GM12891 (cell line): ENCODE results near the gene SAMD10.

Experiments
- PAX5 ChIP-seq: IDR thresholded peaks from 2 replicates; pipeline ENCODE4 v1.6.1; 2011; ENCODE audit warnings: low read length, moderate library complexity, mild to moderate bottlenecking; ENCODE audit not compliant: insufficient read depth, severe bottlenecking
- POLR2A ChIP-seq: IDR thresholded peaks from 2 replicates; pipeline ENCODE4 v1.6.1; 2011; ENCODE audit warnings: low read depth, low read length, control low read depth
- POLR2AphosphoS5 ChIP-seq: IDR thresholded peaks from 2 replicates; pipeline ENCODE4 v1.6.1; 2011; ENCODE audit warnings: low read depth, low read length, control low read depth
- POU2F2 ChIP-seq: IDR thresholded peaks from 2 replicates; pipeline ENCODE4 v1.6.1; 2011; ENCODE audit warnings: low read depth, mild to moderate bottlenecking, control low read depth, low read length, moderate library complexity
- SPI1 ChIP-seq: IDR thresholded peaks from 2 replicates; pipeline ENCODE4 v1.6.1; 2011; ENCODE audit warnings: low read depth, low read length, control low read depth

GRCh38 chr20:63979229-63979556 is 249 bp downstream of the SAMD10 start:
- TF ChIP-seq POLR2AphosphoS5 (no peak), POLR2A (no peak), POU2F2 (no peak), PAX5 (no peak), SPI1 (no peak)
